GM23338 (cell line): Measurements from ENCODE around the gene ZNF787. TPM values are rescaled to one million over a fixed set of nuclear protein-coding genes. Genes with fewer than 3 reads are reported as not detected.

Source experiments
- ATAC-seq: fragments of 200-7000 bp; cut with Tn5 transposase; 3 replicates; pipeline ENCODE4 v1.9.1; 2020
- DNase-seq: peaks from one replicate; pipeline ENCODE4 v3.0.0-alpha.2; 2015; ENCODE audit warnings: low spot score
- H2AFZ ChIP-seq: fragments of 200-600 bp; sonication (generic); 2 replicates; pipeline ENCODE4 v1.8.0; 2016; ENCODE audit warnings: antibody characterized with exemption, mild to moderate bottlenecking, moderate library complexity
- H3F3A ChIP-seq: fragments of 200-600 bp; sonication (generic); replicated peaks from 2 replicates; pipeline ENCODE4 v1.8.0; 2017; ENCODE audit warnings: antibody characterized with exemption, mixed run types, low read depth
- H3K27ac ChIP-seq: fragments of 200-600 bp; sonication (generic); 2 replicates; pipeline ENCODE4 v1.6.1; 2016; ENCODE audit warnings: low read depth
- H3K27me3 ChIP-seq: fragments of 200-600 bp; sonication (generic); 2 replicates; pipeline ENCODE4 v1.8.0; 2016; ENCODE audit warnings: mild to moderate bottlenecking, mixed run types, moderate library complexity; ENCODE audit not compliant: insufficient read depth
- H3K36me3 ChIP-seq: fragments of 200-600 bp; sonication (generic); 2 replicates; pipeline ENCODE4 v1.8.0; 2016; ENCODE audit warnings: mild to moderate bottlenecking; ENCODE audit not compliant: insufficient read depth
- H3K4me1 ChIP-seq: fragments of 200-600 bp; sonication (generic); 2 replicates; pipeline ENCODE4 v1.8.0; 2016; ENCODE audit warnings: mild to moderate bottlenecking, moderate library complexity; ENCODE audit not compliant: insufficient read depth
- H3K4me2 ChIP-seq: fragments of 200-600 bp; sonication (generic); 2 replicates; pipeline ENCODE4 v1.7.1; 2017; ENCODE audit warnings: mixed run types
- H3K4me3 ChIP-seq: fragments of 200-600 bp; sonication (generic); 2 replicates; pipeline ENCODE4 v1.6.1; 2016; ENCODE audit warnings: mixed run types
- H3K79me2 ChIP-seq: fragments of 200-600 bp; sonication (generic); replicated peaks from 2 replicates; pipeline ENCODE4 v1.8.0; 2017; ENCODE audit warnings: mild to moderate bottlenecking; ENCODE audit not compliant: insufficient read depth
- H3K9me2 ChIP-seq: fragments of 200-600 bp; sonication (generic); 2 replicates; pipeline ENCODE4 v1.8.0; 2017; ENCODE audit not compliant: insufficient read depth
- H4K20me1 ChIP-seq: fragments of 200-600 bp; sonication (generic); replicated peaks from 2 replicates; pipeline ENCODE4 v1.8.0; 2017; ENCODE audit warnings: mild to moderate bottlenecking; ENCODE audit not compliant: insufficient read depth
- H3K27ac Mint-ChIP-seq: 2 replicates; pipeline ENCODE4 v1.8.0; 2020; ENCODE audit warnings: inconsistent platforms, mild to moderate bottlenecking, moderate library complexity, mixed read lengths
- H3K27me3 Mint-ChIP-seq: 3 replicates; pipeline ENCODE4 v1.8.0; 2022; ENCODE audit warnings: low read depth, mild to moderate bottlenecking, moderate library complexity, mixed read lengths, inconsistent platforms; ENCODE audit not compliant: insufficient read depth, poor library complexity
- H3K36me3 Mint-ChIP-seq: 3 replicates; pipeline ENCODE4 v1.8.0; 2021; ENCODE audit warnings: low read depth, mild to moderate bottlenecking, inconsistent platforms, moderate library complexity, mixed read lengths
- H3K4me1 Mint-ChIP-seq: 3 replicates; pipeline ENCODE4 v1.8.0; 2020; ENCODE audit warnings: mild to moderate bottlenecking, inconsistent platforms, mixed read lengths
- H3K4me3 Mint-ChIP-seq: 3 replicates; pipeline ENCODE4 v1.8.0; 2021; ENCODE audit warnings: moderate library complexity, mild to moderate bottlenecking, inconsistent platforms, mixed read lengths
- H3K9me3 Mint-ChIP-seq: 3 replicates; pipeline ENCODE4 v1.8.0; 2020; ENCODE audit warnings: moderate library complexity, mild to moderate bottlenecking, inconsistent platforms, mixed read lengths
- CREB1 ChIP-seq: fragments of 250-450 bp; sonication (Bioruptor Pico); IDR thresholded peaks from 2 replicates; pipeline ENCODE4 v1.5.0; 2020; ENCODE audit warnings: low read depth, mild to moderate bottlenecking, moderate library complexity
- EZH2 ChIP-seq: fragments of 200-600 bp; sonication (generic); IDR thresholded peaks from one replicate; pipeline ENCODE4 v1.8.0; 2017; ENCODE audit warnings: antibody characterized with exemption, mild to moderate bottlenecking, low read depth; ENCODE audit not compliant: unreplicated experiment
- EZH2phosphoT487 ChIP-seq: fragments of 200-600 bp; sonication (generic); IDR thresholded peaks from one replicate; pipeline ENCODE4 v1.8.1; 2018; ENCODE audit warnings: antibody characterized with exemption; ENCODE audit not compliant: unreplicated experiment
- NANOG ChIP-seq: IDR thresholded peaks from 2 replicates; pipeline ENCODE4 v1.6.1; 2016; ENCODE audit warnings: antibody characterized with exemption, borderline replicate concordance
- STAT1 ChIP-seq: IDR thresholded peaks from one replicate; pipeline ENCODE4 v1.6.1; 2016; ENCODE audit warnings: antibody characterized with exemption; ENCODE audit not compliant: unreplicated experiment
- polyA plus RNA-seq: library from polyadenylated mRNA; unstranded; fragments of >200 nt; fragmentation: Nextera tagmentation; extraction: Ambion mirVana; gene quantifications from 2 replicates; pipeline ENCODE4 v1.2.1, GENCODE V29; 2016
- total RNA-seq: library from RNA; depleted of rRNA; stranded (reverse); fragments of >200 nt; shearing (Covaris generic); gene quantifications from 2 replicates; pipeline ENCODE4 v1.2.3, GENCODE V29; 2014
- TF ChIP-seq, protein P1 (sequence below): fragments of 250-450 bp; sonication (Bioruptor Pico); IDR thresholded peaks from 2 replicates; pipeline ENCODE4 v1.5.0; 2020; ENCODE audit warnings: mild to moderate bottlenecking, moderate library complexity

ZNF787 gene
- total and polyA plus RNA-seq, 2 experiments from 2014 or later = 12.5 to 44.6 TPM

DNA sequence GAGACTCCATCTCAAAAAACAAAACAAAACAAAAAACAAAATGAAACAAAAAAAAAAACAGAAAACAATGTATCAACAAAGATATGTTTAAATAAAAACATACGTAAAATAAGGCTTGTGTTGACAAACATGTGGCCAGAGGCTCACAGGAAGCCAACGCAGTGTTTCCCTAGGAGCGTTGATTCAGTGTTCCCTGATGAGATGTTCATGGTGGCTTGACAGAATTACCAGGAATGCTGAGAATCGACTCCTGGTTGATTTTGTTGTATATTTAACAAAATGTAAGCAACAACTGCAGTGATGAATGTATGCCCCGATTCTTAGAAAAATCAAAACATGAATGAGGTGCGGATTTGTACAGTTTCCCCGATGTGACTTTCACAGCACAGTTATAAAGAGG, 8.9 kb upstream of the ZNF787 start (continued):
- TF ChIP-seq, protein P1, sequence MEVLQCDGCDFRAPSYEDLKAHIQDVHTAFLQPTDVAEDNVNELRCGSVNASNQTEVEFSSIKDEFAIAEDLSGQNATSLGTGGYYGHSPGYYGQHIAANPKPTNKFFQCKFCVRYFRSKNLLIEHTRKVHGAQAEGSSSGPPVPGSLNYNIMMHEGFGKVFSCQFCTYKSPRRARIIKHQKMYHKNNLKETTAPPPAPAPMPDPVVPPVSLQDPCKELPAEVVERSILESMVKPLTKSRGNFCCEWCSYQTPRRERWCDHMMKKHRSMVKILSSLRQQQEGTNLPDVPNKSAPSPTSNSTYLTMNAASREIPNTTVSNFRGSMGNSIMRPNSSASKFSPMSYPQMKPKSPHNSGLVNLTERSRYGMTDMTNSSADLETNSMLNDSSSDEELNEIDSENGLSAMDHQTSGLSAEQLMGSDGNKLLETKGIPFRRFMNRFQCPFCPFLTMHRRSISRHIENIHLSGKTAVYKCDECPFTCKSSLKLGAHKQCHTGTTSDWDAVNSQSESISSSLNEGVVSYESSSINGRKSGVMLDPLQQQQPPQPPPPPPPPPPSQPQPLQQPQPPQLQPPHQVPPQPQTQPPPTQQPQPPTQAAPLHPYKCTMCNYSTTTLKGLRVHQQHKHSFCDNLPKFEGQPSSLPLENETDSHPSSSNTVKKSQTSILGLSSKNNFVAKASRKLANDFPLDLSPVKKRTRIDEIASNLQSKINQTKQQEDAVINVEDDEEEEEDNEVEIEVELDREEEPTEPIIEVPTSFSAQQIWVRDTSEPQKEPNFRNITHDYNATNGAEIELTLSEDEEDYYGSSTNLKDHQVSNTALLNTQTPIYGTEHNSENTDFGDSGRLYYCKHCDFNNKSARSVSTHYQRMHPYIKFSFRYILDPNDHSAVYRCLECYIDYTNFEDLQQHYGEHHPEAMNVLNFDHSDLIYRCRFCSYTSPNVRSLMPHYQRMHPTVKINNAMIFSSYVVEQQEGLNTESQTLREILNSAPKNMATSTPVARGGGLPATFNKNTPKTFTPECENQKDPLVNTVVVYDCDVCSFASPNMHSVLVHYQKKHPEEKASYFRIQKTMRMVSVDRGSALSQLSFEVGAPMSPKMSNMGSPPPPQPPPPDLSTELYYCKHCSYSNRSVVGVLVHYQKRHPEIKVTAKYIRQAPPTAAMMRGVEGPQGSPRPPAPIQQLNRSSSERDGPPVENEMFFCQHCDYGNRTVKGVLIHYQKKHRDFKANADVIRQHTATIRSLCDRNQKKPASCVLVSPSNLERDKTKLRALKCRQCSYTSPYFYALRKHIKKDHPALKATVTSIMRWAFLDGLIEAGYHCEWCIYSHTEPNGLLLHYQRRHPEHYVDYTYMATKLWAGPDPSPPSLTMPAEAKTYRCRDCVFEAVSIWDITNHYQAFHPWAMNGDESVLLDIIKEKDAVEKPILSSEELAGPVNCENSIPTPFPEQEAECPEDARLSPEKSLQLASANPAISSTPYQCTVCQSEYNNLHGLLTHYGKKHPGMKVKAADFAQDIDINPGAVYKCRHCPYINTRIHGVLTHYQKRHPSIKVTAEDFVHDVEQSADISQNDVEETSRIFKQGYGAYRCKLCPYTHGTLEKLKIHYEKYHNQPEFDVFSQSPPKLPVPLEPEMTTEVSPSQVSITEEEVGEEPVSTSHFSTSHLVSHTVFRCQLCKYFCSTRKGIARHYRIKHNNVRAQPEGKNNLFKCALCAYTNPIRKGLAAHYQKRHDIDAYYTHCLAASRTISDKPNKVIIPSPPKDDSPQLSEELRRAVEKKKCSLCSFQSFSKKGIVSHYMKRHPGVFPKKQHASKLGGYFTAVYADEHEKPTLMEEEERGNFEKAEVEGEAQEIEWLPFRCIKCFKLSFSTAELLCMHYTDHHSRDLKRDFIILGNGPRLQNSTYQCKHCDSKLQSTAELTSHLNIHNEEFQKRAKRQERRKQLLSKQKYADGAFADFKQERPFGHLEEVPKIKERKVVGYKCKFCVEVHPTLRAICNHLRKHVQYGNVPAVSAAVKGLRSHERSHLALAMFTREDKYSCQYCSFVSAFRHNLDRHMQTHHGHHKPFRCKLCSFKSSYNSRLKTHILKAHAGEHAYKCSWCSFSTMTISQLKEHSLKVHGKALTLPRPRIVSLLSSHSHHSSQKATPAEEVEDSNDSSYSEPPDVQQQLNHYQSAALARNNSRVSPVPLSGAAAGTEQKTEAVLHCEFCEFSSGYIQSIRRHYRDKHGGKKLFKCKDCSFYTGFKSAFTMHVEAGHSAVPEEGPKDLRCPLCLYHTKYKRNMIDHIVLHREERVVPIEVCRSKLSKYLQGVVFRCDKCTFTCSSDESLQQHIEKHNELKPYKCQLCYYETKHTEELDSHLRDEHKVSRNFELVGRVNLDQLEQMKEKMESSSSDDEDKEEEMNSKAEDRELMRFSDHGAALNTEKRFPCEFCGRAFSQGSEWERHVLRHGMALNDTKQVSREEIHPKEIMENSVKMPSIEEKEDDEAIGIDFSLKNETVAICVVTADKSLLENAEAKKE (CRISPR knock-in tag) = no peak

DNA sequence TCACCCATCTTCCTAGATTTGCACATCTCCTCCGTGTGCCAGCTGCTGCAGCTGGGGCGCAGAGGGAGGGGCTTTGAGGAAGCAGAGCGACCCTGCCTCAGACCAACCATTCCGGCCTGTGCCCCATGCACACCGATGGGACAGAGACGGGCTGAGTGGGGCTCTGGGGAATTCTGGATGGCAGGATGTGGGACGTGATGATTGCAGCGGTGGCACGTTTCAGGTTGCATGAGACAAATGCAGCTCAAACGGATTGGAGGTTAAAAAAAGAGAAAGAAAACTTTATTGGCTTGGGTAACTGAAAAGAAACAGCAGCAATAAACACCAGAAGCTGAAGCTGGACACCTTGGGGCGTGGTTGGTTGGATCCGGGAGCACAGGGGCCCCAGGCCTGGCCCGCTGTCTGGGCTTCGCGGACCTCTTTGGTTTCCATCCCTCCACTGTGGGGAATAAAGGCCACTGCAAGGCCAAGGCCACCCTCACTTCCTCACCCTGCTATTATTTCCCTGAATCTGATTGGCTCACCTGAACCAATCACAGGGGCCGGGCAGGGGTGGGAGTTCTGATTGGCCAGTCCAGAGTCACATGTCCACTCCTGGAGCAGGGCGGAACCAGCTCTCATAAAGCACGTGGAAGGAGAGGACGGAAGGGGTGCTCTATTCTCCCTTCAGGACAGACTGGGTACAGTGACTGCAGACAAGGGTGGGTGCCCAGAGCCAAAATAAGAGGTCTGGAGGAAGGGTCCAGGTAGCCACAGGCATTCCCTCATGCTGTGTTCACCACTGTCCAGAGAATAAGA, 6.1 kb upstream of the ZNF787 start:
- no peak for DNase-seq
- H3K4me3 ChIP-seq = no peak overlapping the region
- TF ChIP-seq, protein P1 (CRISPR knock-in tag) = no peak
- TF ChIP-seq CREB1 (CRISPR knock-in tag) (no peak), EZH2phosphoT487 (no peak), NANOG (no peak), STAT1 (no peak), EZH2 (no peak)

More for the DNA sequence above, 6.1 kb upstream of the ZNF787 start:
- peak; percentile 67 for ATAC-seq
- Histone ChIP-seq H3K27ac (no peak overlapping the region), H3K79me2 (no peaks in the 10 kb centered on the region), H3K4me1 (peaks cover 2% of the 10 kb centered on the region; the same call in 1 of the 2 replicates), H4K20me1 (no peaks in the 10 kb centered on the region), H3F3A (no peaks in the 10 kb centered on the region), H3K27me3 (no peaks in the 10 kb centered on the region), H2AFZ (peak overlapping the region; percentile 66; the same call in 1 of the 2 replicates), H3K4me2 (no peak overlapping the region), H3K36me3 (no peaks in the 10 kb centered on the region), H3K9me2 (no peaks in the 10 kb centered on the region)
- Mint-ChIP-seq H3K36me3 (no peaks in the 10 kb centered on the region; the same call in 2 of the 3 replicates), H3K4me1 (peaks cover 2% of the 10 kb centered on the region; the same call in 2 of the 3 replicates), H3K9me3 (no peaks in the 10 kb centered on the region), H3K27ac (no peak overlapping the region), H3K4me3 (no peak overlapping the region), H3K27me3 (peaks cover 10% of the 10 kb centered on the region)
